GM18870 (cell line): ENCODE measurements around the gene COL16A1.

ENCODE experiments used
- ATAC-seq: cut with Tn5 transposase; IDR thresholded peaks from one replicate; pipeline ENCODE4 v1.9.1; 2021; ENCODE audit warnings: moderate library complexity; ENCODE audit not compliant: unreplicated experiment

COL16A1 gene

GRCh38 chr1:31703431-31704270 is at the start of gene COL16A1:
TSS of gene COL16A1 (minus strand) at chr1:31704017. CDS start at chr1:31702193, 1,824 bp downstream.
- ATAC-seq: no peak

GRCh38 chr1:31752952-31753475 is 49.2 kb upstream of the COL16A1 start:
- ATAC-seq: no peak

GRCh38 chr1:31752258-31752657 is 48.4 kb upstream of the COL16A1 start:
- ATAC-seq: no peak

- no peak for ATAC-seq
Observed at GRCh38 chr1:31751822-31752241, 48.0 kb upstream of the COL16A1 start.

- ATAC-seq: no peak
Observed at GRCh38 chr1:31750858-31751510, 47.2 kb upstream of the COL16A1 start.

- no peak for ATAC-seq
Observed at GRCh38 chr1:31749785-31750735, 46.2 kb upstream of the COL16A1 start.

- ATAC-seq: no peak
Observed at GRCh38 chr1:31748365-31748764, 44.5 kb upstream of the COL16A1 start.

- no peak for ATAC-seq
Observed at GRCh38 chr1:31747304-31747703, 43.5 kb upstream of the COL16A1 start.

- no peak for ATAC-seq
Observed at GRCh38 chr1:31746687-31747086, 42.9 kb upstream of the COL16A1 start.

- ATAC-seq: no peak
Observed at GRCh38 chr1:31745946-31746670, 42.3 kb upstream of the COL16A1 start.

- no peak for ATAC-seq
Observed at GRCh38 chr1:31745096-31745945, 41.5 kb upstream of the COL16A1 start.

GRCh38 chr1:31744165-31744888 is 40.5 kb upstream of the COL16A1 start:
- no peak for ATAC-seq

GRCh38 chr1:31742462-31743212 is 38.8 kb upstream of the COL16A1 start:
- ATAC-seq: no peak

GRCh38 chr1:31739346-31739745 is 35.5 kb upstream of the COL16A1 start:
- ATAC-seq: no peak

- no peak for ATAC-seq
Observed at GRCh38 chr1:31736675-31737074, 32.9 kb upstream of the COL16A1 start.

GRCh38 chr1:31735571-31735970 is 31.8 kb upstream of the COL16A1 start:
- no peak for ATAC-seq

- ATAC-seq: no peak
Observed at GRCh38 chr1:31734582-31735107, 30.8 kb upstream of the COL16A1 start.
